Karpas-422 (cell line): ENCODE results near the gene KIF25. TPM values are rescaled to one million over a fixed set of nuclear protein-coding genes. Genes with fewer than 3 reads are reported as not detected.

Experiments
- DNase-seq: peaks from one replicate; pipeline ENCODE4 v3.0.0-alpha.2; 2015
- H2AFZ ChIP-seq: fragments of 200-600 bp; sonication (generic); 2 replicates; pipeline ENCODE4 v1.6.1; 2014; ENCODE audit warnings: antibody characterized with exemption, low read length, mixed read lengths
- H3K27ac ChIP-seq: fragments of 200-600 bp; sonication (generic); 2 replicates; pipeline ENCODE4 v1.5.1; 2014; ENCODE audit warnings: mild to moderate bottlenecking, low read length, moderate library complexity
- H3K27me3 ChIP-seq: fragments of 200-600 bp; sonication (generic); 2 replicates; pipeline ENCODE4 v1.6.1; 2014; ENCODE audit warnings: low read length, mixed read lengths
- H3K36me3 ChIP-seq: fragments of 200-600 bp; sonication (generic); 2 replicates; pipeline ENCODE4 v1.6.1; 2014; ENCODE audit warnings: low read length, mixed read lengths; ENCODE audit not compliant: insufficient read depth
- H3K4me1 ChIP-seq: fragments of 200-600 bp; sonication (generic); 2 replicates; pipeline ENCODE4 v1.6.1; 2014; ENCODE audit warnings: mild to moderate bottlenecking, low read length, mixed read lengths
- H3K4me2 ChIP-seq: fragments of 200-600 bp; sonication (generic); 2 replicates; pipeline ENCODE4 v1.6.1; 2014; ENCODE audit warnings: low read length, low read depth, mild to moderate bottlenecking; ENCODE audit not compliant: poor library complexity, severe bottlenecking
- H3K4me3 ChIP-seq: fragments of 200-600 bp; sonication (generic); 2 replicates; pipeline ENCODE4 v1.5.1; 2014; ENCODE audit warnings: mild to moderate bottlenecking, antibody characterized with exemption, low read length, mixed read lengths
- H3K79me2 ChIP-seq: fragments of 200-600 bp; sonication (generic); 2 replicates; pipeline ENCODE4 v1.6.1; 2014; ENCODE audit warnings: mild to moderate bottlenecking, low read length, mixed read lengths
- H3K9ac ChIP-seq: fragments of 200-600 bp; sonication (generic); 2 replicates; pipeline ENCODE4 v1.6.0; 2014; ENCODE audit warnings: low read length
- H3K9me2 ChIP-seq: fragments of 200-600 bp; sonication (generic), shearing (Covaris generic); replicated peaks from 2 replicates; pipeline ENCODE4 v1.6.0; 2014; ENCODE audit warnings: mild to moderate bottlenecking, low read length, moderate library complexity; ENCODE audit not compliant: insufficient read depth
- H3K9me3 ChIP-seq: fragments of 300-700, 200-600 bp; sonication (generic); 2 replicates; pipeline ENCODE4 v1.6.1; 2014; ENCODE audit warnings: low read length, mixed read lengths
- H4K20me1 ChIP-seq: fragments of 200-600 bp; sonication (generic); 2 replicates; pipeline ENCODE4 v1.6.1; 2014; ENCODE audit warnings: mild to moderate bottlenecking, antibody characterized with exemption, low read length, low read depth; ENCODE audit not compliant: insufficient read depth
- total RNA-seq: library from RNA; depleted of rRNA; stranded (reverse); fragments of >200 nt; shearing (Covaris generic); gene quantifications from 2 replicates; pipeline ENCODE4 v1.2.3, GENCODE V29; 2014; ENCODE audit warnings: low replicate concordance

The KIF25 gene
- total RNA-seq, 1 experiment from 2014 or later: not detected

- Histone ChIP-seq H3K36me3 (no peaks in the 10 kb centered on the region), H3K9ac (no peak overlapping the region), H3K9me2 (no peaks in the 10 kb centered on the region), H3K4me2 (no peak overlapping the region), H3K9me3 (no peaks in the 10 kb centered on the region), H3K79me2 (no peaks in the 10 kb centered on the region), H3K27me3 (no peaks in the 10 kb centered on the region), H3K4me1 (no peaks in the 10 kb centered on the region), H4K20me1 (no peaks in the 10 kb centered on the region), H3K4me3 (no peak overlapping the region), H2AFZ (no peak overlapping the region), H3K27ac (no peak overlapping the region)
- no peak for DNase-seq
Measured at GRCh38 chr6:168004023-168004422, 6.6 kb downstream of the KIF25 start.

- Histone ChIP-seq H3K4me1 (no peaks in the 10 kb centered on the region), H3K9me2 (no peaks in the 10 kb centered on the region), H3K4me2 (no peak overlapping the region), H3K27ac (no peak overlapping the region), H2AFZ (no peak overlapping the region), H3K36me3 (no peaks in the 10 kb centered on the region), H3K4me3 (no peak overlapping the region), H3K9ac (no peak overlapping the region), H3K27me3 (no peaks in the 10 kb centered on the region), H3K9me3 (0 out of 2 replicates have a peak, but pooled peaks cover 2% of the 10 kb centered on the region), H4K20me1 (no peaks in the 10 kb centered on the region), H3K79me2 (no peaks in the 10 kb centered on the region)
- no peak for DNase-seq
Measured at GRCh38 chr6:168004945-168005344, 7.5 kb downstream of the KIF25 start.

DNA sequence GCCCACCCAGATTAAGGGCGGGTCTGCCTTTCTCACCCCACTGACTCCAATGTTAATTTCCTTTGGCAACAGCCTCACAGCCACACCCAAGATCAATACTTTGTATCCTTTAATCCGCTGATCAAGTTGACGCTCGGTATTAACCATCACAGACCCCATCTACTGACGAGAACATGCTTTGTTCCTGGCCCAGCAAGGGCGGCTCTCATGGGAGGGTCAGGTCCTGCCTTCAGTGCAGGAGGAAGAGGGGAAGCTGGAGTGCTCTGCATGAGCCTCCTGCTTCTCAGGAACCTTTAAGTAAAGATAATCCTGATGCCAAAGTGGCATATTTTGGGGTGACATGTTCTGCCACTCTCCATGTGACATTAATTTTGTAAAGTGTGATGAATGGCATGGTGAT, 8.3 kb downstream of the KIF25 start:
- no peak overlapping the region for H3K4me2 ChIP-seq
- H3K27me3 ChIP-seq: no peaks in the 10 kb centered on the region
- DNase-seq: no peak
- H3K36me3 ChIP-seq: no peaks in the 10 kb centered on the region
- no peak overlapping the region for H3K9ac ChIP-seq
- no peak overlapping the region for H3K27ac ChIP-seq
- no peak overlapping the region for H2AFZ ChIP-seq
- H3K4me3 ChIP-seq: no peak overlapping the region
- no peaks in the 10 kb centered on the region for H4K20me1 ChIP-seq
- H3K4me1 ChIP-seq: no peaks in the 10 kb centered on the region
- no peaks in the 10 kb centered on the region for H3K79me2 ChIP-seq
- H3K9me2 ChIP-seq: no peaks in the 10 kb centered on the region
- peaks cover 5% of the 10 kb centered on the region; the same call in 1 of the 2 replicates for H3K9me3 ChIP-seq

- Histone ChIP-seq H3K9me2 (no peaks in the 10 kb centered on the region), H3K27ac (no peak overlapping the region), H3K27me3 (no peaks in the 10 kb centered on the region), H3K36me3 (no peaks in the 10 kb centered on the region), H4K20me1 (no peaks in the 10 kb centered on the region), H3K9me3 (peaks cover 19% of the 10 kb centered on the region), H3K9ac (no peak overlapping the region), H3K4me3 (no peak overlapping the region), H3K4me2 (no peak overlapping the region), H3K79me2 (no peaks in the 10 kb centered on the region), H3K4me1 (no peaks in the 10 kb centered on the region), H2AFZ (no peak overlapping the region)
- no peak for DNase-seq
Measured at GRCh38 chr6:168007592-168008338, 10.3 kb downstream of the KIF25 start.

GRCh38 chr6:168009331-168009730, 11.9 kb downstream of the KIF25 start:
- Histone ChIP-seq H3K4me3 (no peak overlapping the region), H3K9me2 (no peaks in the 10 kb centered on the region), H2AFZ (no peak overlapping the region), H3K9me3 (peaks cover 19% of the 10 kb centered on the region), H4K20me1 (no peaks in the 10 kb centered on the region), H3K27me3 (no peaks in the 10 kb centered on the region), H3K27ac (no peak overlapping the region), H3K79me2 (no peaks in the 10 kb centered on the region), H3K9ac (no peak overlapping the region), H3K36me3 (no peaks in the 10 kb centered on the region), H3K4me2 (no peak overlapping the region), H3K4me1 (no peaks in the 10 kb centered on the region)
- DNase-seq: no peak

DNA sequence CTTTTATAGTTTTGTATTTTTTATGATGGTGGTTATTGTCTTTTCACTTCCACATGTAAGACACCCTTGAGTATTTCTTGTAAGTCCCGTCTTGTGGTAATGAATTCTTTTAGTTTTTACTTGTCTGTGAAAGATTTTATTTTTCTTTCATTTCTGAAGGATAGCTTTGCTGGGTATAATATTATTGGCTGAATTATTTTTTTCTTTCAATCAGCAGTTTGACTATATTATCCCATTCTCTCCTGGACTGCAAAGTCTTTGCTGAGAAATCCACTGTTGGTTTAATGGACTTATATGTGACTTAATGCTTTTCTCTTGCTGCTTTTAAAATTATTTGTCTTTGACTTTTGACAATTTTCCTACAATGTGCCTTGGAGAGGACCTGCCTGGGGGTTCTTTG, 13.8 kb downstream of the KIF25 start:
- Histone ChIP-seq H3K27ac (no peak overlapping the region), H3K9me3 (peaks cover 19% of the 10 kb centered on the region), H4K20me1 (no peaks in the 10 kb centered on the region), H3K9ac (no peak overlapping the region), H3K4me3 (no peak overlapping the region), H3K79me2 (no peaks in the 10 kb centered on the region), H3K36me3 (no peaks in the 10 kb centered on the region), H3K9me2 (no peaks in the 10 kb centered on the region), H3K4me2 (no peak overlapping the region), H2AFZ (no peak overlapping the region), H3K4me1 (no peaks in the 10 kb centered on the region), H3K27me3 (no peaks in the 10 kb centered on the region)
- DNase-seq: no peak

- Histone ChIP-seq H3K4me1 (no peaks in the 10 kb centered on the region), H3K9ac (no peak overlapping the region), H4K20me1 (no peaks in the 10 kb centered on the region), H3K79me2 (no peaks in the 10 kb centered on the region), H3K9me3 (peaks cover 19% of the 10 kb centered on the region), H2AFZ (no peak overlapping the region), H3K4me2 (no peak overlapping the region), H3K27ac (no peak overlapping the region), H3K36me3 (no peaks in the 10 kb centered on the region), H3K9me2 (no peaks in the 10 kb centered on the region), H3K4me3 (no peak overlapping the region), H3K27me3 (no peaks in the 10 kb centered on the region)
- no peak for DNase-seq
Measured at GRCh38 chr6:168012431-168013249, 15.2 kb downstream of the KIF25 start.

GRCh38 chr6:168013250-168013915, 15.9 kb downstream of the KIF25 start:
- Histone ChIP-seq H3K27me3 (no peaks in the 10 kb centered on the region), H4K20me1 (no peaks in the 10 kb centered on the region), H3K9me2 (no peaks in the 10 kb centered on the region), H2AFZ (no peak overlapping the region), H3K4me2 (no peak overlapping the region), H3K9me3 (peaks cover 19% of the 10 kb centered on the region), H3K36me3 (no peaks in the 10 kb centered on the region), H3K27ac (no peak overlapping the region), H3K4me3 (no peak overlapping the region), H3K9ac (no peak overlapping the region), H3K79me2 (no peaks in the 10 kb centered on the region), H3K4me1 (no peaks in the 10 kb centered on the region)
- DNase-seq: no peak
